Upper lobe of left lung (tissue), 6 donors: ENCODE results near the gene MCOLN3. TPM values are rescaled to one million over a fixed set of nuclear protein-coding genes. Genes with fewer than 3 reads are reported as not detected.
"Not testable (repeated sequence)": the region's sequence is repeated elsewhere in the genome, so short reads cannot be mapped to it uniquely, and the experiment has no call there.

Source experiments
- ATAC-seq, 2 donors: fragments of 200-7000 bp; cut with Tn5 transposase; one replicate each; pipeline ENCODE4 v1.9.1; 2022; ENCODE audit warnings: mild to moderate bottlenecking in 2 of 2, moderate library complexity in 2 of 2; ENCODE audit not compliant: low FRiP score in 2 of 2
- DNase-seq, 2 donors: peaks; one replicate each; pipeline ENCODE4 v3.0.0-alpha.2; 2019 to 2020
- H3K27ac ChIP-seq, 4 donors: fragments of 200-600 bp; sonication (generic); one replicate each; pipeline ENCODE4 v1.5.1; 2016 to 2019
- H3K27me3 ChIP-seq, 4 donors: fragments of 200-600 bp; sonication (generic); one replicate each; pipeline ENCODE4 v1.5.1; 2017 to 2019
- H3K36me3 ChIP-seq, 4 donors: fragments of 200-600 bp; sonication (generic); one replicate each; pipeline ENCODE4 v1.5.1; 2016 to 2019
- H3K4me1 ChIP-seq, 4 donors: fragments of 200-600 bp; sonication (generic); one replicate each; pipeline ENCODE4 v1.5.1; 2018 to 2019
- H3K4me3 ChIP-seq, 4 donors: fragments of 200-600 bp; sonication (generic); one replicate each; pipeline ENCODE4 v1.5.1; 2017 to 2019; ENCODE audit warnings: mild to moderate bottlenecking in 2 of 4, moderate library complexity in 1 of 4
- H3K9me3 ChIP-seq, 4 donors: fragments of 200-600 bp; sonication (generic); one replicate each; pipeline ENCODE4 v1.5.1; 2018 to 2019
- EP300 ChIP-seq, 4 donors: sonication (generic); formaldehyde crosslinking; IDR thresholded peaks; one replicate each; pipeline ENCODE4 v1.5.1; 2017; ENCODE audit warnings: antibody characterized with exemption in 4 of 4, control low read depth in 2 of 4
- POLR2A ChIP-seq, 4 donors: fragments of 450-650 bp; IDR thresholded peaks; one replicate each; pipeline ENCODE4 v1.5.1; 2016 to 2017; ENCODE audit warnings: antibody characterized with exemption in 4 of 4, mild to moderate bottlenecking in 2 of 4
- POLR2AphosphoS5 ChIP-seq, 2 donors: sonication (generic); formaldehyde crosslinking; IDR thresholded peaks; one replicate each; pipeline ENCODE4 v1.5.1; 2017; ENCODE audit warnings: antibody characterized with exemption in 2 of 2
- WGBS, 2 donors: methylation state at CpG; one replicate each; pipeline ENCODE4 v1.1.5; 2017 to 2018; 5-methylcytosine and 5-hydroxymethylcytosine counted together
- total RNA-seq, 6 donors: library from RNA; depleted of rRNA in 4 of 6; stranded (reverse); fragments of >200 nt in 4 of 6; gene quantifications; one replicate each; pipeline versions ENCODE4 v1.1.0 to v1.2.1, GENCODE V29; 2016 to 2021
- TF ChIP-seq, protein P1 (sequence below), 6 experiments: fragments of 450-650 bp in 4 of 6; fragments of 200-600 bp in 2 of 6; sonication (generic) in 2 of 6; IDR thresholded peaks; one replicate each; pipeline ENCODE4 v1.5.1; 2016 to 2019; ENCODE audit warnings: antibody characterized with exemption in 6 of 6
- donor health status: DM: no; HTN: no; CAD: no; lungs with moderate emphysema.
- donor health status: DM: no; HTN: yes; CAD: no; lungs with severe emphysema.

MCOLN3 gene
- total RNA-seq, 6 donors from 2014 or later = 5.5 to 18.9 (median 5.8) TPM

DNA sequence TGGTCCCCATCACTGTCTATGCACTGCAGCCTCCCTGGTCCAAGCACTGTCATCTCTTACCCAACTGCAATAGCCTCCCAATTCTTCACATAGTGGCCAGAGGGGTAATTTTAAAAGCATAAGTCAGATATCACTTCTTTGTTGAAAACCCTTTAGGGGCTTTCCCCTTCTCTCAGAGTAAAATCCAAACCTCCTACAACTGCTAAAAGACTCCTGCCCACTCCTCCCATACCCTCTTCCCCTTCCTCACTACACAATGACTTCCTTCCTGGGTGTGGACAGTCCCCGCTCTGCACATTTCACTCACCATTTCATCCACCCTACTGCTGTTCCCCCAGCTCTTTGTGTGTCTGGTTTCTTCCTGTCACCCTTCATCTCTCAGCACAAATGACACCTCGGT lies 59.7 kb downstream of the MCOLN3 start:
- no peak for ATAC-seq
- H3K9me3 ChIP-seq = no peaks in the 10 kb centered on the region
- H3K27me3 ChIP-seq = no peaks in the 10 kb centered on the region
- DNase-seq = no peak
- H3K4me1 ChIP-seq = no peaks in the 10 kb centered on the region
- TF ChIP-seq, protein P1, sequence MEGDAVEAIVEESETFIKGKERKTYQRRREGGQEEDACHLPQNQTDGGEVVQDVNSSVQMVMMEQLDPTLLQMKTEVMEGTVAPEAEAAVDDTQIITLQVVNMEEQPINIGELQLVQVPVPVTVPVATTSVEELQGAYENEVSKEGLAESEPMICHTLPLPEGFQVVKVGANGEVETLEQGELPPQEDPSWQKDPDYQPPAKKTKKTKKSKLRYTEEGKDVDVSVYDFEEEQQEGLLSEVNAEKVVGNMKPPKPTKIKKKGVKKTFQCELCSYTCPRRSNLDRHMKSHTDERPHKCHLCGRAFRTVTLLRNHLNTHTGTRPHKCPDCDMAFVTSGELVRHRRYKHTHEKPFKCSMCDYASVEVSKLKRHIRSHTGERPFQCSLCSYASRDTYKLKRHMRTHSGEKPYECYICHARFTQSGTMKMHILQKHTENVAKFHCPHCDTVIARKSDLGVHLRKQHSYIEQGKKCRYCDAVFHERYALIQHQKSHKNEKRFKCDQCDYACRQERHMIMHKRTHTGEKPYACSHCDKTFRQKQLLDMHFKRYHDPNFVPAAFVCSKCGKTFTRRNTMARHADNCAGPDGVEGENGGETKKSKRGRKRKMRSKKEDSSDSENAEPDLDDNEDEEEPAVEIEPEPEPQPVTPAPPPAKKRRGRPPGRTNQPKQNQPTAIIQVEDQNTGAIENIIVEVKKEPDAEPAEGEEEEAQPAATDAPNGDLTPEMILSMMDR (IDR thresholded peaks at IDR 0.05) = no peak
- TF ChIP-seq POLR2AphosphoS5 (IDR thresholded peaks at IDR 0.05) (no peak), POLR2A (IDR thresholded peaks at IDR 0.05) (no peak), EP300 (IDR thresholded peaks at IDR 0.05) (no peak)
- WGBS, 2 donors = 40 to 42% methylated on average over 2 of the region's 2 CpGs
- H3K36me3 ChIP-seq = no peaks in the 10 kb centered on the region
- no peak overlapping the region for H3K27ac ChIP-seq
- H3K4me3 ChIP-seq = no peak overlapping the region

DNA sequence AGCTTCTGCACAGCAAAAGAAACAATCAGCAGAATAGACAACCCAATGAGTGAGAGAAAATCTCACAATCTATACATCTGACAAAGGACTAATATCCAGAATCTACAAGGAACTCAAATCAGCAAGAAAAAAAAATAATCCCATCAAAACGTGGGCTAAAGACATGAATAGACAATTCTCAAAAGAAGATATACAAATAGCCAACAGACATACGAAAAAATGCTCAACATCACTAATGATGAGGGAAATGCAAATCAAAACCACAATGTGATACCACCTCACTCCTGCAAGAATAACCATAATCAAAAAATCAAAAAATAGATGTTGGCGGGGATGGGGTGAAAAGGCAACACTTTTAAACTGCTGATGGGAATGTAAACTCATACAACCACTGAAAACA lies 61.7 kb downstream of the MCOLN3 start:
- H3K27me3 ChIP-seq, H3K27ac ChIP-seq, H3K4me3 ChIP-seq, H3K4me1 ChIP-seq, H3K36me3 ChIP-seq, ATAC-seq, H3K9me3 ChIP-seq, DNase-seq: not testable (repeated sequence)
- WGBS, 2 donors = 83 to 86% methylated on average over 3 of the region's 3 CpGs

DNA sequence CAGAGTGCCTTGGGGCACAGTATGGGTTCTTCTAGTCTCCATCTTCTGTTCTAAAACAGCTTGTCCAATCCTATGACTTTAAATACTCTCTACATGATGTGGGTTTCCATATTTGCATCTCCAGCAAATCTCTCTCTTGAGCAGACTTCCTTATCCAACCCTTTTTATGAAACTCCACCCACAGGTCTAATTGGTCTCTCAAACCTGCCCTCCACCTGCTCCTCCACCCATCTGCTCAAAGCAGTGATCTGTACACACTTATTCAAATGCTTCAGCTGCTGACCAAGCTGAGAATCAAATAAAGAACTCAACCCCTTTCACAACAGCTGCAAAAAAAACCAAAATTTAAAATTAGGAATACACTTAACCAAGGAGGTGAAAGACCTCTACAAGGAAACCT lies 62.9 kb downstream of the MCOLN3 start:
- Histone ChIP-seq H3K4me3 (no peak overlapping the region), H3K36me3 (no peaks in the 10 kb centered on the region), H3K27ac (no peak overlapping the region), H3K4me1 (no peaks in the 10 kb centered on the region), H3K27me3 (no peaks in the 10 kb centered on the region), H3K9me3 (no peaks in the 10 kb centered on the region)
- TF ChIP-seq EP300 (IDR thresholded peaks at IDR 0.05) (no peak), POLR2AphosphoS5 (IDR thresholded peaks at IDR 0.05) (no peak), POLR2A (IDR thresholded peaks at IDR 0.05) (no peak)
- TF ChIP-seq, protein P1 (IDR thresholded peaks at IDR 0.05) = no peak
- DNase-seq = no peak
- no peak for ATAC-seq

DNA sequence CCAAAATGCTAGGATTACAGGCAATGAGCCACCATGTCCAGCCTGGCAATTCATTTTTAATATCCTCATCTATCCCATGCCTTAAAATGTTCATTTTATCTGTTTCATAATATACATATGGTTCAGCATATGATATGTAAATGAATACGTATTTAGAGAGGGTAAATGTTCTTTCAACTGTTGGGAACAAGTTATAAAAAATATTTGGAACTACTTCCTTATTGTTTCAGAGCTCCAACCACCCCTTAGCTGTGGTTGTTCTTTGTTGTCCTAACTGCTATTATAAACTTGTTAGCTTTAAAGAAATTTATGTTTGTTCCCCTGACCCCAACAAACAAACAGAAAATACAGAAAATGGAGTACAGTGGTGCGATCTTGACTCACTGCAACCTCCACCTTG lies 65.9 kb downstream of the MCOLN3 start:
- no peak for TF ChIP-seq POLR2AphosphoS5 (IDR thresholded peaks at IDR 0.05)
- no peak for TF ChIP-seq EP300 (IDR thresholded peaks at IDR 0.05)
- no peak for TF ChIP-seq POLR2A (IDR thresholded peaks at IDR 0.05)
- TF ChIP-seq, protein P1 (IDR thresholded peaks at IDR 0.05) = no peak
- H3K27ac ChIP-seq = no peak overlapping the region
- H3K27me3 ChIP-seq = no peaks in the 10 kb centered on the region
- no peak for DNase-seq
- H3K36me3 ChIP-seq = no peaks in the 10 kb centered on the region
- no peak for ATAC-seq
- H3K4me1 ChIP-seq = no peaks in the 10 kb centered on the region
- H3K4me3 ChIP-seq = no peak overlapping the region
- no peaks in the 10 kb centered on the region for H3K9me3 ChIP-seq
- WGBS, 2 donors = 89 to 90% methylated on average over 2 of the region's 2 CpGs

DNA sequence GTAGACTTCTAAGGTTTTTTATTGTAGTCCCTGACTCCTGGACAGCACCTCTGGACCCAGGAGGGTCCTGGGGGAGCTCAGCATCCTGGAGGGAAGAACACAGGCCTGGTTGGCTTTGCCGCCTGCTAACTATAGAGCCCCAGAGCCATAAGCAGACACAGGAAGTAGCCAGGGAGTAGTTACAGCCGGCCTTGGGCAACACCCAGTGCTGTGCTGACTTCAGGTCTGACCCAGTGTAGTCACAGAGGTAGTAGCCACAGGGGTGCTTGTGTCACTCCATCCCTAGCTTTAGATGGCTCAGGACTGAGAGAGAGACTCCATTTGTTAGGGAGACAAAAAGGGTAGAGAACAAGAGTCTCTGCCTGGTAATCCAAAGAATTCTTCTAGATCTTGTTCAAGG lies 73.3 kb downstream of the MCOLN3 start:
- no peaks in the 10 kb centered on the region for H3K36me3 ChIP-seq
- H3K4me1 ChIP-seq = no peaks in the 10 kb centered on the region
- DNase-seq (no peak), ATAC-seq (no peak)
- no peak for TF ChIP-seq POLR2AphosphoS5 (IDR thresholded peaks at IDR 0.05)
- TF ChIP-seq, protein P1 (IDR thresholded peaks at IDR 0.05) = no peak
- no peak for TF ChIP-seq POLR2A (IDR thresholded peaks at IDR 0.05)
- TF ChIP-seq EP300 (IDR thresholded peaks at IDR 0.05) = no peak
- WGBS, 2 donors = 29% methylated on average over 2 of the region's 2 CpGs; no CpG with 5 or more reads in 1 of the 2 donors
- no peak overlapping the region for H3K27ac ChIP-seq
- H3K27me3 ChIP-seq = no peaks in the 10 kb centered on the region
- no peaks in the 10 kb centered on the region for H3K9me3 ChIP-seq
- no peak overlapping the region for H3K4me3 ChIP-seq
